Brain microvascular endothelial cell (primary cell): Measurements from ENCODE around the gene FAM131B.

Source experiments
- DNase-seq: peaks from one replicate; pipeline ENCODE4 v3.0.0-alpha.2; 2020
- H3K27ac ChIP-seq: fragments of 250-450 bp; sonication (Bioruptor Pico); 2 replicates; pipeline ENCODE4 v1.5.1; 2020; ENCODE audit warnings: mild to moderate bottlenecking, moderate library complexity
- H3K27me3 ChIP-seq: fragments of 250-450 bp; sonication (Bioruptor Pico); replicated peaks from 2 replicates; pipeline ENCODE4 v1.5.1; 2020; ENCODE audit warnings: mild to moderate bottlenecking
- H3K36me3 ChIP-seq: fragments of 250-450 bp; sonication (Bioruptor Pico); replicated peaks from 2 replicates; pipeline ENCODE4 v1.5.1; 2020; ENCODE audit warnings: mild to moderate bottlenecking
- H3K4me3 ChIP-seq: 2 replicates; pipeline ENCODE4 v1.5.1; 2011; ENCODE audit warnings: low read depth, mild to moderate bottlenecking, control low read depth, low read length, moderate library complexity
- CTCF ChIP-seq: IDR thresholded peaks from 2 replicates; pipeline ENCODE4 v1.5.1; 2011; ENCODE audit warnings: low read depth, mild to moderate bottlenecking, moderate library complexity, low read length, control low read depth, inconsistent platforms; ENCODE audit errors: missing control alignments
- in situ Hi-C: cut with HindIII; loops from 2 replicates; pipeline ENCODE4 v1.10.0; 2017; ENCODE audit warnings: low sequenced_read_pairs, low pct_ligation_motif_present

The FAM131B gene

DNA sequence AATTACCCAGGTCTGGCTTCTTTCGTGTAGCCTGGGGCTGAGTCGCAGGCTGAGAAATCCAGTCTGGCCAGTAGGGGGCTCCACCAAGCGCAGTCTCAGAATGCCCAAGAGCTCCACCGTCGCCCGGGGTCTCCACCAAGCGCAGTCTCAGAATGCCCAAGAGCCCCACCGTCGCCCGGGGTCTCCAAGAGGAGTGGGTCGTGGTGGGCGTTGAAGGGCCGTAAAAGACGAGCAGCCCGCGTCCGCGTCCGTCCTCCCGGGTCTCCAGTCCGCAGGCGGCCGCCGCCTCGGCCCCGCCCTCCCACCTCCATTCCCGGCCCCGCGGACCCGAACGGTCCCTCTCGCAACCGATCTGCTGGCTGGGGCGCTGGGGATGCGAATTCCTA lies 17.7 kb upstream of the FAM131B start:
- no peaks in the 10 kb centered on the region for H3K27me3 ChIP-seq
- DNase-seq = peak; percentile 89
- peak overlapping the region; percentile 99 for H3K27ac ChIP-seq
- in situ Hi-C loops = no loop called here
- H3K36me3 ChIP-seq = peaks cover 35% of the 10 kb centered on the region
- H3K4me3 ChIP-seq = peak overlapping the region; percentile 93
- TF ChIP-seq CTCF = peak; percentile 92

- in situ Hi-C loops = no loop called here
- no peak for DNase-seq
- no peaks in the 10 kb centered on the region for H3K27me3 ChIP-seq
- peak overlapping the region; percentile 93 for H3K4me3 ChIP-seq
- no peak for TF ChIP-seq CTCF
- peak overlapping the region; percentile 99 for H3K27ac ChIP-seq
- peaks cover 30% of the 10 kb centered on the region for H3K36me3 ChIP-seq
Measured at GRCh38 chr7:143379611-143380259, 17.2 kb upstream of the FAM131B start.

DNA sequence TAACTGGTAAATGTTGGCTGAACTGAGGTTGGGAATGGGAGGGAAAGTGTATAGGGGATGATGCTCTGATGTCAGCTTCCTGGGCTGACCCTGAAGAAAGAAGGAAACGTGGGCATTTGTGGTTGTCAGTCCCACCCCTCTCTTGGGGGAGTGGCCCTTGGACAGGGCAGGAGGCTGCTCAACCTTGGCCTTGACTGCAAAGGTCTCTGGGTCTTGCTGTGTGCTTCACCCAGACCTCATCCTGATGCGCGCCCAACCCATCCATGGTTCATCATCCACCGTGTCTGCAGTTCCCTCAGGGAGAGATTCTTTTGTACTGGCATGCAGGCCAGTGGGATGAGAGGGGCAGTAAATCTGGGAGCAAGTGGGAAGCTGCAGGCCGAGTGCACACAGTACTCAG lies 13.9 kb upstream of the FAM131B start:
- Histone ChIP-seq H3K4me3 (no peak overlapping the region), H3K27ac (no peak overlapping the region), H3K36me3 (peaks cover 2% of the 10 kb centered on the region), H3K27me3 (no peaks in the 10 kb centered on the region)
- in situ Hi-C loops = no loop called here
- no peak for DNase-seq
- no peak for TF ChIP-seq CTCF

DNA sequence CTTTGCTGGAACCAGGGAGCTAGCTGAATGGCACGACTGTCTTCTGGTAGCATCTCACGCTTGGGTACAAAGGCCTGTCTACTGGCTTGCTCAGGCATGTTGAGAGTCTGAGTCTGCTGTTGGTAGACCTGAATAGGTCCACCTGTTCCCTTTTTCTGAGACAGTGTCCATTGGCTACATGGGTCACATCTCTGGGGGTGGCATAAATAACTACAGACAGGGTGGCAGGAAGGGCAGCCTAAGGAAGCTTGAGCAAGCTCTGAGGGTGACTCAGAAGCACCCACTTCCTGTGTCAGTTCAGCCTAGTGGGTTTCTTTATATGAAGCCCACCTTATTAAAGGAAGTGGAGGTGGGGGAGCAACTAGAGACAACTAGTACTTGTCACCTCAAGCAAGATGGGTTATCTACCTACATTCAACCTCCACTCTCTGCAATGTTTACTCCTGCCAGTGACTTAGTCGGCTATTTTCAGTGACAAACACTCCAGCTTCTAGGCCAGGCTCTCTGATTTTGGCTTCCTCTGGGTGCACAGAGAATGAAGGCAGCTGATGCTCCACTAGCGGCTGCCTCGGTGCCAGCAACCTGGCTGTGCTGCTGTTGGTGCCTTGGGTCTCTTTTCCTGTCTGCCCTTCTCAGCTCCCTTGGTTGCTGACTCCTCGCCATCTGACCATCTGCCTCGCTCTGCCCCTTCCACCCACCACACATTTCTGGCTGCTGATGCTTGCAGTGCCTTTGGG lies 13.0 kb upstream of the FAM131B start:
- DNase-seq = no peak
- no peaks in the 10 kb centered on the region for H3K27me3 ChIP-seq
- no peak overlapping the region for H3K27ac ChIP-seq
- no peak for TF ChIP-seq CTCF
- H3K4me3 ChIP-seq = no peak overlapping the region
- in situ Hi-C loops = no loop called here
- H3K36me3 ChIP-seq = no peaks in the 10 kb centered on the region

DNA sequence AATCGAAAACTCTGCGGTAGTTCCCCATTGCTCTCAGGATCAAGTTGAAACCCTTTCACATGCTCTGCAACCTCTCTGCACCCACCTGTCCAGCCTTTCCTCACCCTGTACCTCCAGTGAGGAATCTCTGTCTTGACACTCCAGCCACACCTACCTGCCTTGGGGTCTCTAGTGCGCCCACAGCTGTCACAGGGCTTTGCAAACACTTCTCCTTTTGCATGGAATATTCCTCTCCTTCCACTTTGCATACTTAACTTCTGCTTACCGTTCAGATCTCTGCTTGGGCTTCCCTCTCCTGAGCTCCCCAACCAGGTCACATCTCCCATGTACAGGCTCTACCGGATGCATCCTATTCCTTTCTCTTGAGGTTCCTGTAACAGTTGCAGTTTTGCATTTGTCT lies 12.0 kb upstream of the FAM131B start:
- DNase-seq = no peak
- TF ChIP-seq CTCF = no peak
- Histone ChIP-seq H3K27me3 (no peaks in the 10 kb centered on the region), H3K4me3 (no peak overlapping the region), H3K27ac (no peak overlapping the region), H3K36me3 (no peaks in the 10 kb centered on the region)
- in situ Hi-C loops = no loop called here

DNA sequence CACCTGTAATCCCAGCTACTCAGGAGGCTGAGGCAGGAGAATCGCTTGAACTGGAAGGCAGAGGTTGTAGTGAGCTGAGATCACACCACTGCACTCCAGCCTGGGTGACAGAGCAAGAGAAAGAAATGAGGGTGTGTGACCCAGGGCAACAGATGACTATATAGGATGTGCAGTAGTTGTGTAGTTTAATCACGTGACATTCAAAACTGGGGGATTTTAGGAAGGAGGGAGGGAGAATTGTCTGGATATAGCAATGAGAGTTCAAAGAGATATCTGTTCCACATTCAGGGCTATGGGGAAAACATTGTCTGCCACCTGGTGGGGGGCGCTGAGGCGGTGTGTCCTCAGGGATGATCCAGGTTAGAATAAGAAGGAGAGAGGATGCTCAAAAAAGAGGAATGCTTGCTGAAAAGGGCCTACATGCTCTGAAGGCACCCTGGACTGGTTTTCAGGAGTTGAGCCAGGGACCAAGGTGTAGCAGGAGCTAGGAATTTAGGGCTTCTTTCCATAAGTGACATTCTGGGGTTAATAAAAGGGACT lies 10.8 kb upstream of the FAM131B start:
- H3K27ac ChIP-seq = no peak overlapping the region
- no peaks in the 10 kb centered on the region for H3K27me3 ChIP-seq
- in situ Hi-C loops = no loop called here
- peak; percentile 25 for TF ChIP-seq CTCF
- no peak for DNase-seq
- H3K4me3 ChIP-seq = no peak overlapping the region
- H3K36me3 ChIP-seq = no peaks in the 10 kb centered on the region
